Stimulated activated CD4-positive, alpha-beta T cell treated with anti-CD3 and anti-CD28 coated beads, Interleukin-2, amount 100 ng/mL, for 48 hours (primary cell): ENCODE measurements around the gene GALNT5.
"Not testable (repeated sequence)": the region's sequence is repeated elsewhere in the genome, so short reads cannot be mapped to it uniquely, and the experiment has no call there.

ENCODE experiments used
- DNase-seq, 2 donors: peaks; one replicate each; pipeline ENCODE4 v3.0.0-alpha.2; 2020

The GALNT5 gene

GRCh38 chr2:157250836-157251235, 6.7 kb upstream of the GALNT5 start:
- DNase-seq: no peak

GRCh38 chr2:157251932-157252331, 5.6 kb upstream of the GALNT5 start:
- DNase-seq: no peak

DNA sequence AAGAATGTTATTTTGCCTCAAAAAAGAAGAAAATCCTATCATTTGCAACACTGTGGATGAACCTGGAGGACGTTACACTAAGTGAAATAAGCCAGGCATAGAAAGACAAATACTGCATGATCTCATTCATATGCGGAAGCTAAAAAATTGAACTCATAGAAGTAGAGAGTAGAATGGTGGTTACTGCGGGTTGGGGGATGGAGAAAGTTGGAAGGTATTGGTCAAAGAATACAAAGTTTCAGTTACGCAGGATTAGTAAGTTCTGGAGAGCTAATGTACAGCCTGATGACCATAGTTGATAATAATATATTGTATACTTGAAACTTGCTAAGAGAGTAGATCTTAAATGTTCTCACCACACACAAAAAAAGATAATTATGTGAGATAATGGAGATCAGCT, 5.0 kb upstream of the GALNT5 start:
- DNase-seq: no peak

- DNase-seq: no peak
Measured at GRCh38 chr2:157254041-157254440, 3.5 kb upstream of the GALNT5 start.

GRCh38 chr2:157255746-157256145, 1.8 kb upstream of the GALNT5 start:
- DNase-seq: no peak

- DNase-seq: peak in 1 of 2 donors; percentile 25
Measured at GRCh38 chr2:157256626-157257025, 879 bp upstream of the GALNT5 start.

GRCh38 chr2:157258520-157259326, 1.2 kb downstream of the GALNT5 start:
- no peak for DNase-seq

- DNase-seq: no peak
Measured at GRCh38 chr2:157259386-157259785, 1.9 kb downstream of the GALNT5 start.

DNA sequence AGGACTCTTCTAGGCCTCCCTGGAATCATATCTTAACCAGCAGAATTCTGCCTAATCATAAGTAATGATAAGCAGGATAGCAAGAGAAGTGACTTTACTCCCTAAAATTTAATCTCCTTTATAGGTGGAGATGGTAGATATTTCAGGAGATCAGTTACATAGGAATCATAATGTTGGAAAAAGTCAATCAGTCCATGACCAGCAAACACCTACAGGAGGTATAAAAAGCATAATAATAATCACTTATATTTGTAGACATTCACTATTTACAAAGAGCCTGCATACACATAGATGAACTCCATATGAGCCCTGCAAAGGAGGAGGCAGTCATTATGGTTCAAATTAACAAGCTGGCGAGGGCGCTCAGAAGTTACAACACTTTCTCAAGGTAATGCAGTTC, 2.5 kb downstream of the GALNT5 start:
- no peak for DNase-seq

DNA sequence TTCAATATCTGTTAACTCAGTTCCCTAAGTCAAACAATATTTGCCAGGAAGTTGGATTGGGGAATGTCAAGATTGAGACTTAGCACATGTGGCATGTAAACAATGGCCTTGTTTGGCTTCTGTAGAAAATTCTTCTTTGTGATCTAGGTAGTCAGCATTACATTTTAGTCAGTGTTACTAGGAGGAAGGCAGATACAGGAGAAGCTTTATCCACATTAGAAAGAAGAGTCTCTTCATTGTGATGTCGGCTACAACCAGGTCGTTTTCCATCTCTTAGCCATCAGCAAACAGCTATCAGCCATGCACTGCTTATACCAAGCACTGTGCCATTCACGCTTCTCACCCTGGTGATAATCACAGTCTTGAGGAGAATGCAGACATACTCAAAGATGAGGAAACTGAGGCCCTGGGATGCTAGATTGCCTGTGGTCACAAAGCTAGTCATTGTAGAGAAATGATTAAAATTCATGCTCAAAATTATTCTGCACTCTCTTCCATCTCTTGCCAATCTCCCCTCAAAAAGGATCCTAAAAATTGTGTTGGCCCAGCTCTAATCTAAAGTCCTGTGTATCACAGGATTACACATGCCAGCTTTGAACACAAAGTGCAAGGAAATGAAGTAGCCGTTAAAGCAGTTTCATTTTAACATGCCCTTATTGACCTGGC, 3.2 kb downstream of the GALNT5 start:
- no peak for DNase-seq

- peak; percentile 38 to 52 for DNase-seq
Measured at GRCh38 chr2:157261199-157261782, 3.8 kb downstream of the GALNT5 start.

DNA sequence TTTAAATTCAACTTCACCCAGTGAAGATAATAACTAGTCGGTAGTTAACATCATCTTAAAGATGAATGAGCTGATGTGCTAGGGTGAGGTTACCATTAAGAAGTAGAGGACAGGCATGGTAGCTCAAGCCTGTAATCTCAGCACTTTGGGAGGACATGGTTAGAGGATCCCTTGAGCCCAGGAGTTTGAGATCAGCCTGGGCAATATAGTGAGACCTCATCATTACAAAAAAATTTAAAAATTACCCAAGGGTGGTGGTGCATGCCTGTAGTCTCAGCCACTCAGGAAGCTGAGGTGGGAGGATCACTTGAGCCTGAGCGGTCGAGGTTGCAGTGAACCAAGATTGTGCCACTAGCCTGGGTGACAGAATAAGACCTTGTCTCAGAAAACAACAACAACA, 4.7 kb downstream of the GALNT5 start:
- no peak for DNase-seq

DNA sequence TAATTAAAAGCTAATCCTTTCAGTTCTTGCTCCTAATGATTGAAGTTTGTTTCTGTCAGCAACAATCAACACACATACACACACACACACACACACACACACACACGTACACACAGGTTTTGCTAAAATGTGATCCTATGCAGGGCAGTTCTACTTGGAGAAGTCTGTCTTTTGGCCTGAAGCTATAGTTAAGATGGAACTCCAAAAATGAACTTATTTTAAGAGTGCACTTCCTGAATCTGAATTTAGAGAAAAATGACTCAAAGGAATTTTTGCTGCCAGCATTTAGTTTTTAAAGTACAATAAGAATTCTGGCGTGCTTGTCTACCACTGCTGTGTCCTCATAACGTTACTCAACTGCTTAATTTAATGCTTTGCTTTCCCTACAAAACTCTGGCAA, 6.6 kb downstream of the GALNT5 start:
- DNase-seq: no peak

DNA sequence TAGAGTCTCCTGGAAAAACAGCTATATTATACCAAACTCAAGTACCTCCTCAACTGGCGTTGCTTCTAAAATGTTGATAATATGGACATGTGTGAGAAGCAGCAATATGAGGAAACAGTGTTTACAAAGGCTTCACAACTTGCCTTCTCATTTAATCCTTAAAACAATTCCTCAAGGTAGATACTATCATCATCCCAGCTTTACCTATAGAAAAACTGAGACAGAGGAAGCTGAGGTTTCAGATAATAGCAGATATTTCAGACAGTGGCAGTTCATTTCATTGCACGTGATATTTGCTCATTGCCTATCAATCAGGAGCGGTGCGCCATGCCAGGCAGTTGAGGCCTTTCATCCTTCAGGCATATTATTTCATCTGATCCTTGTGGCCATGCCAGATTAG, 8.3 kb downstream of the GALNT5 start:
- no peak for DNase-seq

DNA sequence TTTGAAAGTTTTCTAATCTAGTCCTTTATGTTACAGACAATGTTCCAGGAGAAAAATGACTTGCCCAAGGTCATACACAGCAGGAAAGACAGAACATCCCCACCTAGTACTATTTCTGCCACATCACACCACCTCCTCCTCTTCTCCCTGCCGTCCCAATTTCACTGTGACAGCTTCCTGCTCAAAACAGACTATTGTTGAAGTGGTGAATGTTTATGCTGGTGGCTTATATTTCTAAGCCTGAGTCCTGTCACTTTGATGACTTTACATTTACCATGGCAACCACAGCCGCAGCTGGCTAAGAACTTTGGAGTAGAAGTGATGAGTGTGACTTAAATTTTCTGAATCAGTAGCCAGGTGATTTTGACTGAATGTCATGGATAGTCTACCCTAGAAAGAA, 10.0 kb downstream of the GALNT5 start:
- no peak for DNase-seq

- no peak for DNase-seq
Measured at GRCh38 chr2:157269060-157269459, 11.6 kb downstream of the GALNT5 start.

GRCh38 chr2:157269922-157270321, 12.4 kb downstream of the GALNT5 start:
- no peak for DNase-seq

- DNase-seq: no peak
Measured at GRCh38 chr2:157271590-157272203, 14.2 kb downstream of the GALNT5 start.

DNA sequence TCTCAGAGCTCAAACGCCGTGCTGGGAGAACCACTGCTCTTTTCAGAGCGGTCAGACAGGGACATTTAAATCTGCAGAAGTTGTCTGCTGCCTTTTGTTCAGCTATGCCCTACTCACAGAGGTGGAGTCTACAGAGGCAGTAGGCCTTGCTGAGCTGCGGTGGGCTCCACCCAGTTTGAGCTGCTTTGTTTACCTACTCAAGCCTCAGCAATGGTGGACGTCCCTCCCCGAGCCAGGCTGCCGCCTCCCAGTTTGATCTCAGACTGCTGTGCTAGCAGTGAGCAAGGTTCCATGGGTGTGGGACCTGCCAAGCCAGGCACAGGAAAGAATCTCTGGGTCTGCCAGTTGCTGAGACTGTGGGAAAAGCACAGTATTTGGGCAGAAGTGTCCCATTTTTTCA, 21.8 kb downstream of the GALNT5 start:
- DNase-seq: not testable (repeated sequence)

GRCh38 chr2:157281316-157281715, 23.8 kb downstream of the GALNT5 start:
- DNase-seq: no peak

GRCh38 chr2:157283468-157283867, 26.0 kb downstream of the GALNT5 start:
- DNase-seq: no peak

DNA sequence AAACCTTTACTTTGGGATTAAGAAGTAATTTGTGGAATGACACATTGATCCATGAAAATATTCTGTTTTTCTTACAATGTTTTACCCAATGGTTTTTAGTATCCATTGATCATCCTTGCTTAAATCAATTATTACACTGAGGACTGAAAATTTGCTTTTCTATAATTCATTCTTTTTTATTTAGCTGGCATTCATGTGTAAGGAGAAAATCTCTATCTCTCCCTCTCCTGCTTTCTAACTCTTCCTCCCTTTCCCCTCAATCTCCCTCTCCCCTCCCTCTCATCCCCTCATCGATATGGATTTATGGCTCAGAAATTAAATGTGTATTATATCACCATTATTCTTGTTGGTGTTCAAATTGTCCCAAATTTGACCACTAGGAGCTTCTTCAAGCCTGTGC, 29.7 kb downstream of the GALNT5 start:
- no peak for DNase-seq

GRCh38 chr2:157290525-157290924, 33.0 kb downstream of the GALNT5 start:
- DNase-seq: no peak

DNA sequence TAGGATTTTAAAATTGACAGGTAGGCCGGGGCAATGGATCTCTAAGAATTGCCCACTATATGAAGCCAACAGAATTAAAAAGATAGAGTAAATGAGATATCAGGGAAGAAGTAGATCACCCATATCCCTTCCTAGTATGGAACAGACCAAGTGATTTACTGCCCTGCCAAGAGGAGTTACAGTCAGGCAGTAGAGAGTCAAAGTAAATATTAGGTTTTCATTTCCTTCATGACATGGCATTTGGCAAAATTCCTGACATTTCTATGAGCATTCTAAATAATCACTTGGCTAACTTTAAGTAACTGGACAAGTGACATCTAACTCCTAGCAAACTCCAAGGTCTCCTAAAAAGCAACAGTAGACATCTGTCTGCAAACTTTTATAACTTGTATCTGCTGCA, 33.5 kb downstream of the GALNT5 start:
- DNase-seq: no peak
